HuH-7 (cell line): ENCODE data around the gene ICAM4.
"Not testable (repeated sequence)": the region's sequence is repeated elsewhere in the genome, so short reads cannot be mapped to it uniquely, and the experiment has no call there.

Source experiments
- DNase-seq: peaks from one replicate; pipeline ENCODE4 v3.0.0; 2011; ENCODE audit warnings: low spot score

The ICAM4 gene

DNA sequence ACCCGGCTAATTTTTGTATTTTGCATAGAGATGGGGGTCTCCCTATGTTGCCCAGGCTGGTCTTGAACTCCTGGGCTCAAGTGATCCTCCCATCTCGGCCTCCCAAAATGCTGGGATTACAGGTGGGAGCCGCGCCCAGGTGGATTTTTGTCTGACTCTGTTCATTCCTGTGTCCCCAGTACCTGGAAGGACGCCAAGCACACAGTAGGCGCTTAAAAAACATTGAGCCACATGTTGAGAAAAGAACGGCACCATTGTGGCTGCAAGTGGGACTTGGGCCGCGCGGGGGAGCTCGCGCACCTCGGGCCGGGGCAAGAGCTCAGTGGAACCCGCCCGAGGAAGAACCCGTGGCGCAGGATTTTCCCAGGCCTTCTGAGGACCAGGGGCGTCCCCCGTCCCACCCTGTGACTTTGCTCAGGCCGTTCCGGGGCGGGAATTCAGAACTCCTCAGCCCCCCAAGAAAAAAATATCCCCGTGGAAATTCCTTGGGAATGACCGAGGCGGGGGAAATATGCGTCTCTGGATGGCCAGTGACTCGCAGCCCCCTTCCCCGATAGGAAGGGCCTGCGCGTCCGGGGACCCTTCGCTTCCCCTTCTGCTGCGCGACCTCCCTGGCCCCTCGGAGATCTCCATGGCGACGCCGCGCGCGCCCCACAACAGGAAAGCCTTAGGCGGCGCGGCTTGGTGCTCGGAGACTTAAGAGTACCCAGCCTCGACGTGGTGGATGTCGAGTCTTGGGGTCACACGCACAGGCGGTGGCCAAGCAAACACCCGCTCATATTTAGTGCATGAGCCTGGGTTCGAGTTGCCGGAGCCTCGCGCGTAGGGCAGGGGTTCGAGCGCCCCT, 17.2 kb upstream of the ICAM4 start:
- peak; percentile 63 for DNase-seq

DNA sequence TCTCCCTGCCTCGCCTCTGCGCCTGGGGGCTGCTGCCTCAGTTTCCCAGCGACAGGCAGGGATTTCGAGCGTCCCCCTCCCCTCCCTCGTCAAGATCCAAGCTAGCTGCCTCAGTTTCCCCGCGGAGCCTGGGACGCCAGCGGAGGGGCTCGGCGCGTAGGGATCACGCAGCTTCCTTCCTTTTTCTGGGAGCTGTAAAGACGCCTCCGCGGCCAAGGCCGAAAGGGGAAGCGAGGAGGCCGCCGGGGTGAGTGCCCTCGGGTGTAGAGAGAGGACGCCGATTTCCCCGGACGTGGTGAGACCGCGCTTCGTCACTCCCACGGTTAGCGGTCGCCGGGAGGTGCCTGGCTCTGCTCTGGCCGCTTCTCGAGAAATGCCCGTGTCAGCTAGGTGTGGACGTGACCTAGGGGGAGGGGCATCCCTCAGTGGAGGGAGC, 16.6 kb upstream of the ICAM4 start:
- no peak for DNase-seq

DNA sequence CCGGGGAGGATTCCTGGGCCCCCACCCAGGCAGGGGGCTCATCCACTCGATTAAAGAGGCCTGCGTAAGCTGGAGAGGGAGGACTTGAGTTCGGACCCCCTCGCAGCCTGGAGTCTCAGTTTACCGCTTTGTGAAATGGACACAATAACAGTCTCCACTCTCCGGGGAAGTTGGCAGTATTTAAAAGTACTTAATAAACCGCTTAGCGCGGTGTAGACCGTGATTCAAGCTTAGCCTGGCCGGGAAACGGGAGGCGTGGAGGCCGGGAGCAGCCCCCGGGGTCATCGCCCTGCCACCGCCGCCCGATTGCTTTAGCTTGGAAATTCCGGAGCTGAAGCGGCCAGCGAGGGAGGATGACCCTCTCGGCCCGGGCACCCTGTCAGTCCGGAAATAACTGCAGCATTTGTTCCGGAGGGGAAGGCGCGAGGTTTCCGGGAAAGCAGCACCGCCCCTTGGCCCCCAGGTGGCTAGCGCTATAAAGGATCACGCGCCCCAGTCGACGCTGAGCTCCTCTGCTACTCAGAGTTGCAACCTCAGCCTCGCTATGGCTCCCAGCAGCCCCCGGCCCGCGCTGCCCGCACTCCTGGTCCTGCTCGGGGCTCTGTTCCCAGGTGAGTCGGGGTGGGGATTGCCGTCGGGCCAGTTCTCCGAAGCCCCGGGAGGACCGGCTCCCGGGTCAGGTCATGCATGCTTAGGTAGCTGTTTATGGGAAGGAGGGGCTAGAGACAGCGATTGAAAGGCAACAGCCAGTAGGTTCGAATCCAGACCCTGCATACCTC, 15.9 kb upstream of the ICAM4 start, which contains the start of gene ICAM1:
ICAM1 (plus strand) TSS at position 505 of the 779 bp plus-strand sequence; CDS start at position 545, 40 bp downstream.
- DNase-seq: peak; percentile 72

DNA sequence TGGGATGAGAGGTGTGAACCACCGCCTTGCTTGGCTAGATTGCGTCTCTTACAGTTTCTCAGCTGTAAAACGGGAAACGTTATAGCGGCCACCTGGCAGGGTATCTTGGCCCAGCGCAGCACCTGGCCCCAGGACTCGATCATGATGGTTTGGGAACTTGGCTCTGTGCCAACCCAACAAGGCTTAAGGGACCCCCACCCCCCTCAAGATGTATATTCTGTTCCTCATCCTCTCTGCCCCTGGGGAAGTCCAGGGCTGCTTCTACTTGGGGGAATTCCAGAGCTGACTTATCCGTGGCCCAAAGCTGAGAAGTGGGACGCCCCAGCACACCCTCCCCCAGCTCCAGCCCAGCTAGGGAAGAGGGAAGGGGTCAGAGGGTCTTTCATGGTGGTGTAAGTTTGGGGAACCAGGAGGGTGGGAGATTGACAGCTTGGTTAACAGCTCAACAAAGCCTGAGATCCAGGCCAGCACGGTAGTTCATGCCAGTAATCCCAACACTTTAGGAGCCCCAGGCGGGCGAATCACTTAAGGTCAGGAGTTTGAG, 15.1 kb upstream of the ICAM4 start:
- no peak for DNase-seq

DNA sequence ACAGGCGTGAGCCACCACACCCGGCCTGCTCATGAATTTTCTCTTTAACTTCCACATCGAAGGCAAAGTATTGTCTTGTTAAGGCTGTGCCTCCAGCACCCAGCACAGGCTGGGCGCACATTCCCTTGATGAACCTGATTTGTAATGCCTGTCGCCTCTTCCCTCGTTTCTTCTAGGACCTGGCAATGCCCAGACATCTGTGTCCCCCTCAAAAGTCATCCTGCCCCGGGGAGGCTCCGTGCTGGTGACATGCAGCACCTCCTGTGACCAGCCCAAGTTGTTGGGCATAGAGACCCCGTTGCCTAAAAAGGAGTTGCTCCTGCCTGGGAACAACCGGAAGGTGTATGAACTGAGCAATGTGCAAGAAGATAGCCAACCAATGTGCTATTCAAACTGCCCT, 12.2 kb upstream of the ICAM4 start:
- DNase-seq: no peak

DNA sequence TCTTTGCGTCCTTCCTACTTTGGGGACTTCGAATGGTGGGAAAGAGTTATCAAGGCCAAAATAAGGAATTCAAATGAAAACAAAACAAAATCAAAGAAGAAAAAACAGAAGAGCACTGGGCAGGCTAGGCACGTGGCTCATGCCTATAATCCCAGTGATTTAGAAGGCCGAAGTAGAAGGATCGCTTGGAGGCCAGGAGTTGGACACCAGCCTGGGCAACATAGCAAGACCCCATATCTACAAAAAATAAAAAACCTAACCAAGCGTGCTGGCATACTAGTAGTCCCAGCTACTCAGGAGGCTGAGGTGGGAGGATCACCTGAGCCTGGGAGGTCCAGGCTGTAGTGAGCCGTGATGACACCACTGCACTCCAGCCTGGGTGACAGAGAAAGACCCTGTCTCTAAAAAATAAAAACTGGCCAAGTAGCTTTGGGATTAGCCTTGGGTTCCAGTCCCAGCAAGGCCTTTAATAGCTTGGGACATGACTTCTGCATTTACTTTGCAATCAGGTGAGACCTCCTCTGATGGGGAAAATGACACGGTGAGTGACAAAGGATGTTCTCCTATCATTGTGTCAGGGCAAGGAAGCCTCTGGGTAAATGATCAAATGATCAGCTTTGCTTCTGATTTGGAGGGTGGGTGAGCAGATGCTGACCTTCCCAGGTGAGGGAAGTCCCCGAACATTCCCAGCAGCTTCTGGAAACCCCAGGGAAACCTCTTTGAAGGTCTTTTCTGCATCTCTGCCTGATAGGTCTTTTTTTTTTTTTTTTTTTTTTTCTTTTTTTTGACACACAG, 8.8 kb upstream of the ICAM4 start:
- DNase-seq: no peak

DNA sequence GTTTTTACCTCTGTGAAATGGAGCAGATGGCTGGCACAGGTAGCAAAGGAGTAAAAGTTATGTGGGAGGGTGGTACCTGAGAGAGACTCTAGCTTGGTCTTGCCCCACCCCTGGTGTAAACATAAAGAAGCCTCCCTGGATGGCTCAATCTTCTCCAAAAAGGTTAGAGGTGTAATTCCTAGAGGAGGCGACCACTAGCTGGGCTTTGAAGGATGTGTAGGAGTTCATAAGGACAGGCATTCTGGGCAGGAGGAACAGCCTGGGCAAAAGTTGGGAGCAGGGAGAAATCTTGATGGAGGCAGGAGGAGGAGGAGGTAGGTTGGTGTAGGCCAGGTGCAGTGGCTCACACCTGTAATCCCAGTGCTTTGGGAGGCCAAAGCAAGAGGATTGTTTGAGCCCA, 7.8 kb upstream of the ICAM4 start:
- no peak for DNase-seq

DNA sequence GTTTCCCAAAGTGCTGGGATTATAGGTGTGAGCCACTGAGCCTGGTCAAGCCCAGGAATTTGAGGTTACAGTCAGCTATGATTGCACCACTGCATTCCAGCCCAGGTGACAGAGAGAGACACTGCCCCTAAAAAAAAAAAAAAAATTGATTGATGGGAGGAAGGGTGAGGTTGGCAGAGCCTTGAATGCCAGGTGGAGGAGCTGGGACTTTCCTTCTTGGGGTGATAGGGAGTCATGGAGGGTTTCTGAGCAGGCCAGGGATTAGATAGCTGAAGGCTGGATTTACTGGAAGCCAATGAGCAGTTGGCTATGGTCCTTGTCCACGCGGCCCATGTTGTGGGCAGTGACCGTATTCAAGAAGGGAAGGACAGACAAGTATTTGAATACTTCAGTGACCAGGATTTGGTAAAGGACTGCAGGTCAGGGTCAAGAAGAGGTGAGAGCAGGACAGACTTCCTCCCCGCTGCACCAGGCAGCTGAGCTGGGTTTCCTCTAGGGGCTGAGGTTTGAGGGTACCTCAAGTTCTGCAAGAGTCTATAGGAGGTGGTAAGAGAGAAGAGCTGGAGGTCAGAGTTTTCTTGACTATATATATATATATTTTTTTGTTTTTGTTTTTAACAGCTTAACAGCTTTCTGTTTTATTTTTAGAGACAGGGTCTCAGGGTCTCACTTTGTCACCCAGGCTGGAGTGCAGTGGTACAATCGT, 6.9 kb upstream of the ICAM4 start:
- DNase-seq: no peak

DNA sequence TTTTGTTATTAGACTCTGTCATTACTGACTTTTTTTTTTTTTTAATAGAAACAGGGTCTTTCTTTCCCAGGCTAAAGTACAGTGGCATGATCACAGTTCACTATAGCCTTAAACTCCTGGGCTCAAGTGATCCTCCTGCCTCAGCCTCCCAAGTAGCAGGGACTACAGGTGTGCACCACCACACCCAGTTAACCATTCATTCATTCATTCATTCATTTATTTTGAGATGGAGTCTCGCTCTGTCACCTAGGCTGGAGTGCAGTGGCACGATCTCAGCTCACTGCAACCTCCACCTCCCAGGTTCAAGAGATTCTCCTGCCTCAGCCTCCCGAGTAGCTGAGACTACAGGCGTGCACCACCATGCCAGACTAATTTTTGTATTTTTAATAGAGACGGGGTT, 4.7 kb upstream of the ICAM4 start:
- DNase-seq: not testable (repeated sequence)

DNA sequence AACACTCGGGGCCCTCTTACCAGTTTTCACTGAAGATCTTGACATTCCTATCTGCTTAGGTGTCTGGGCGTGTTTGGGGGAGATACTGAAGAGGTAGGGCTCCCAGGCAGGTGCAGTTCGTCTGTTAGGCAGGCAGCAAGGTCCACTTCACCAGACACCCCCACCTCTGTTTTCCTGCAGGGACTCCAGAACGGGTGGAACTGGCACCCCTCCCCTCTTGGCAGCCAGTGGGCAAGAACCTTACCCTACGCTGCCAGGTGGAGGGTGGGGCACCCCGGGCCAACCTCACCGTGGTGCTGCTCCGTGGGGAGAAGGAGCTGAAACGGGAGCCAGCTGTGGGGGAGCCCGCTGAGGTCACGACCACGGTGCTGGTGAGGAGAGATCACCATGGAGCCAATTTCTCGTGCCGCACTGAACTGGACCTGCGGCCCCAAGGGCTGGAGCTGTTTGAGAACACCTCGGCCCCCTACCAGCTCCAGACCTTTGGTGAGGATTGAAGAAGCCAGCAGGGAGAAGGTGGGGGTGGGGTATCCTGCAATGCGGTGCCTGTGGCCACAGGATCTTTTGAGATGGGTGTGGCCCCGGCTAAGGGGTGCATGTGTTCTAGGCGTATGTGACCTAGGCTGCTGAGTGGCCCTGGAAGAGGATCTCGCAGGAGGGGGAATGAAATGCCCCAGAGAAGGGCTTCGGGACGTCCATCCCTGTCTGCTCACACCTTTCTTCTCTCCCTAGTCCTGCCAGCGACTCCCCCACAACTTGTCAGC, 3.3 kb upstream of the ICAM4 start:
- no peak for DNase-seq

DNA sequence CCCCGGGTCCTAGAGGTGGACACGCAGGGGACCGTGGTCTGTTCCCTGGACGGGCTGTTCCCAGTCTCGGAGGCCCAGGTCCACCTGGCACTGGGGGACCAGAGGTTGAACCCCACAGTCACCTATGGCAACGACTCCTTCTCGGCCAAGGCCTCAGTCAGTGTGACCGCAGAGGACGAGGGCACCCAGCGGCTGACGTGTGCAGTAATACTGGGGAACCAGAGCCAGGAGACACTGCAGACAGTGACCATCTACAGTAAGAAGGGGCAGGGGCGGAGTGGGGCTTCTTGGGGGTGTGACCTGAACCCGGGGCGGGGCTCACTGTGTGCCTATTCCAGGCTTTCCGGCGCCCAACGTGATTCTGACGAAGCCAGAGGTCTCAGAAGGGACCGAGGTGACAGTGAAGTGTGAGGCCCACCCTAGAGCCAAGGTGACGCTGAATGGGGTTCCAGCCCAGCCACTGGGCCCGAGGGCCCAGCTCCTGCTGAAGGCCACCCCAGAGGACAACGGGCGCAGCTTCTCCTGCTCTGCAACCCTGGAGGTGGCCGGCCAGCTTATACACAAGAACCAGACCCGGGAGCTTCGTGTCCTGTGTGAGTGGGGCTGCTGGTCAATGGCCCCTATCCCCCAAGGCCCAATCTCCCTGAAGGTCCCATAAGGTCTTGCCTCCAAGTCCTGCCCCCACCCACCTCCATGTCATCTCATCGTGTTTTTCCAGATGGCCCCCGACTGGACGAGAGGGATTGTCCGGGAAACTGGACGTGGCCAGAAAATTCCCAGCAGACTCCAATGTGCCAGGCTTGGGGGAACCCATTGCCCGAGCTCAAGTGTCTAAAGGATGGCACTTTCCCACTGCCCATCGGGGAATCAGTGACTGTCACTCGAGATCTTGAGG, 2.4 kb upstream of the ICAM4 start:
- no peak for DNase-seq

DNA sequence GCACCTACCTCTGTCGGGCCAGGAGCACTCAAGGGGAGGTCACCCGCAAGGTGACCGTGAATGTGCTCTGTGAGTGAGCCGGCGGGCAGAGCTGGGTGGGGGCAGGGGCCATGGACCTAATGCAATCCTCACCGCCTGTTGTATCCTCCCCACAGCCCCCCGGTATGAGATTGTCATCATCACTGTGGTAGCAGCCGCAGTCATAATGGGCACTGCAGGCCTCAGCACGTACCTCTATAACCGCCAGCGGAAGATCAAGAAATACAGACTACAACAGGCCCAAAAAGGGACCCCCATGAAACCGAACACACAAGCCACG, 1.8 kb upstream of the ICAM4 start:
- DNase-seq: no peak

DNA sequence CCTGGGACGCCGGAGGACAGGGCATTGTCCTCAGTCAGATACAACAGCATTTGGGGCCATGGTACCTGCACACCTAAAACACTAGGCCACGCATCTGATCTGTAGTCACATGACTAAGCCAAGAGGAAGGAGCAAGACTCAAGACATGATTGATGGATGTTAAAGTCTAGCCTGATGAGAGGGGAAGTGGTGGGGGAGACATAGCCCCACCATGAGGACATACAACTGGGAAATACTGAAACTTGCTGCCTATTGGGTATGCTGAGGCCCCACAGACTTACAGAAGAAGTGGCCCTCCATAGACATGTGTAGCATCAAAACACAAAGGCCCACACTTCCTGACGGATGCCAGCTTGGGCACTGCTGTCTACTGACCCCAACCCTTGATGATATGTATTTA, 1.4 kb upstream of the ICAM4 start:
- no peak for DNase-seq

DNA sequence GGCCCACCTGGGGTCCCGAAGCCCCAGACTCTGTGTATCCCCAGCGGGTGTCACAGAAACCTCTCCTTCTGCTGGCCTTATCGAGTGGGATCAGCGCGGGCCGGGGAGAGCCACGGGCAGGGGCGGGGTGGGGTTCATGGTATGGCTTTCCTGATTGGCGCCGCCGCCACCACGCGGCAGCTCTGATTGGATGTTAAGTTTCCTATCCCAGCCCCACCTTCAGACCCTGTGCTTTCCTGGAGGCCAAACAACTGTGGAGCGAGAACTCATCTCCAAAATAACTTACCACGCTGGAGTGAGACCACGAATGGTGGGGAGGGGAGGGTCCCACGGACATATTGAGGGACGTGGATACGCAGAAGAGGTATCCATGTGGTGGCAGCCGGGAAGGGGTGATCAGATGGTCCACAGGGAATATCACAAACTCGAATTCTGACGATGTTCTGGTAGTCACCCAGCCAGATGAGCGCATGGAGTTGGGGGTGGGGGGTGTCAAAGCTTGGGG, 2.0 kb downstream of the ICAM4 start:
- DNase-seq: peak; percentile 82

DNA sequence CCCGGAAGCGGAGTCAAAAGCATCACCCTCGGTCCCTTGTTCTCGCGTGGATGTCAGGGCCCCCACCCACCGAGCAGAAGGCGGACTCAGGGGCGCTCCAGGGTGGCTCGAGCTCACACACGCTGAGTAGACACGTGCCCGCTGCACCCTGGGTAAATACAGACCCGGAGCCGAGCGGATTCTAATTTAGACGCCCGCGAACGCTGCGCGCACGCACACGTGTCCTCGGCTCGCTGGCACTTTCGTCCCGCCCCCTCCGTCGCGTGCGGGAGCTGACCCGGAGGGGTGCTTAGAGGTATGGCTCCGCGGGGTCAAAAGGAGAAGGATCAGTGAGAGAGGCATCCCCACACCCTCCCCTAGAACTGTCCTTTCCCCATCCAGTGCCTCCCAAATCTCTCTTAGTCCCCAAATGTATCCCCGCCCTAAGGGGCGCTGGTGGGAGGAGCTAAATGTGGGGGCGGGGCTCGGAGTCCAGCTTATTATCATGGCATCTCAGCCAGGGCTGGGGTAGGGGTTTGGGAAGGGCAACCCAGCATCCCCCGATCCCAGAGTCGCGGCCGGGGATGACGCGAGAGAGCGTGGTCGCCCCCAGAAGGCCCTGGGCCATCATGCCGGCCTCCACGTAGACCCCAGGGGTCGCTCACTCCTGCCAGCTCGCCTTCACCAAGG, 2.5 kb downstream of the ICAM4 start:
- DNase-seq: peak; percentile 68

DNA sequence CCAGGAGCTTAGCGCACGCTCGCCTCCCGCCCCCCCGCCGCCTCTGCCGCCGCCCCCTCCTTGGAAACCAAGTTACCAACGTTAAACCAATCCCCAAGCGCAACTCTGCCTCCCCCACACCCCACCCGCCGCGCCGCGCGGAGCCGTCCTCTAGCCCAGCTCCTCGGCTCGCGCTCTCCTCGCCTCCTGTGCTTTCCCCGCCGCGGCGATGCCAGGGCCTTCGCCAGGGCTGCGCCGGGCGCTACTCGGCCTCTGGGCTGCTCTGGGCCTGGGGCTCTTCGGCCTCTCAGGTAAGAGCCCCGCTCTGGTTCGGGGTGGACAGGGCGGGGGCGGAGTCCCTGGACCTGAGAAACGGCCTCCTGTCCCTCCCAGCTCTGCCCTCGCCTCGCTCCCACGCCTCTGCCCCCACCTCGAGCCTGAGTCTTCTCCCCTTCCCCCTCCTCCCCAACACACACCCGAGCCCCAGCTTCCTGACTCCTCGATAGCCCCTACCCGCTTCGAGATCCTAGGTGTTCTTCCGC, 3.1 kb downstream of the ICAM4 start, which contains the start of gene ICAM5:
ICAM5 (plus strand) TSS at position 117 of the 521 bp plus-strand sequence; CDS start at position 209, 92 bp downstream.
- DNase-seq: peak; percentile 20

DNA sequence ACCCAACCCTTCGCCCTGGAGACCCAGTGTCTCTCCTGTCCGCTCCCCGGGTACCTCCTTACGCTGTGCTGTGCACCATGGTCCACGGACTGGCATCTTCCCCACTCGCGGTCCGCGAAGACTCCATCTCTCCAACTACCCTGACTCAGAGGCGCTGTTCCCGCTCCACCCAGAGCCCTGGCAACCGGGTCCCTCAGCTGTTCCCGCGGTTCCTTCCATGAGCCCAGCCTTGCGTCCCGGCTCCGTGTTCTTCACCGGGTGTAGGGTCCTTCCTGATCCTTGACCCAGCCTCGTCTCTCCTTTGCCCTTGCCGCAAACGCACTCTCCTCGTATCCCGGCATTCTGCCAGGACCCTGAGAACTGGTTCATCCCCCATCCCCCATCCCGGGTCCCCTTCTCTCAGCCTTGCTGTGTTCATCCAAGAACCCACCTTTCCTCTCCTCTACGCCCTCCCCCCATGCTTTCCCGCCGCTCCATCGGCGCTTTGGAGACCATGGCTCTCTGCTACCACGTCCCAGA, 3.7 kb downstream of the ICAM4 start:
- DNase-seq: peak; percentile 32

DNA sequence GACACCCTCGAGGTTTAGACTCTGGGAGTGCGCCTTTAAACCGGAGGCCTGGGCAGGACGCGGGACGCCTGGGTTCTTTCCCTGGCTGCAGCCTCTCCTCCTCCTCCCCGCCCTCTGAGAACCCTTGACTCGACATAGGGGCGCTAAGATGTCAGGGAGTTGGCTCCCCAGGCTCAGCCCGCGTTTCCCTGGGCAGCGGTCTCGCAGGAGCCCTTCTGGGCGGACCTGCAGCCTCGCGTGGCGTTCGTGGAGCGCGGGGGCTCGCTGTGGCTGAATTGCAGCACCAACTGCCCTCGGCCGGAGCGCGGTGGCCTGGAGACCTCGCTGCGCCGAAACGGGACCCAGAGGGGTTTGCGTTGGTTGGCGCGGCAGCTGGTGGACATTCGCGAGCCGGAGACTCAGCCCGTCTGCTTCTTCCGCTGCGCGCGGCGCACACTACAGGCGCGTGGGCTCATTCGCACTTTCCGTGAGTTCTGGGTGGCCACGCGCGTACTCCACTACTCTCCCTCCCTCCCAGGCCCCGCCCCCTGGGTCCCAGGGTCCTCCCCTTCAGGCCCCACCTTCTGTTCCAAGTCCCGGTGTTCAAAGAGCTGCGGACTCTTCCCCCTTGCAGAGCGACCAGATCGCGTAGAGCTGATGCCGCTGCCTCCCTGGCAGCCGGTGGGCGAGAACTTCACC, 4.3 kb downstream of the ICAM4 start:
- peak; percentile 85 for DNase-seq
